NCI-H2196 (cell line): ENCODE results near the gene TNMD.

Source experiments
- DNase-seq: peaks from one replicate; lab custom pipeline; 2025; ENCODE audit not compliant: unreplicated experiment; lab: John Stamatoyannopoulos, UW

TNMD gene

GRCh38 chrX:100643956-100644860, 59.5 kb downstream of the TNMD start, which contains the start of gene SRPX2:
Gene SRPX2 (plus strand): TSS chrX:100644199. CDS start chrX:100646323, 2,124 bp downstream.
- no peak for DNase-seq

- DNase-seq, result no peak
Measured at GRCh38 chrX:100645106-100645505, 60.4 kb downstream of the TNMD start.

- DNase-seq, result no peak
Measured at GRCh38 chrX:100647095-100647494, 62.4 kb downstream of the TNMD start.

- DNase-seq, result no peak
Measured at GRCh38 chrX:100647739-100648138, 63.0 kb downstream of the TNMD start.

- DNase-seq, result no peak
Measured at GRCh38 chrX:100648458-100649417, 64.0 kb downstream of the TNMD start.
